Kidney capillary endothelial cell (primary cell): ENCODE results near the gene MALAT1.

Experiments
- DNase-seq: peaks from one replicate; pipeline ENCODE4 v3.0.0-alpha.2; 2018; ENCODE audit warnings: low spot score

MALAT1 gene

GRCh38 chr11:65479184-65480145 lies 19.4 kb upstream of the MALAT1 start:
- DNase-seq = peak; percentile 45

DNA sequence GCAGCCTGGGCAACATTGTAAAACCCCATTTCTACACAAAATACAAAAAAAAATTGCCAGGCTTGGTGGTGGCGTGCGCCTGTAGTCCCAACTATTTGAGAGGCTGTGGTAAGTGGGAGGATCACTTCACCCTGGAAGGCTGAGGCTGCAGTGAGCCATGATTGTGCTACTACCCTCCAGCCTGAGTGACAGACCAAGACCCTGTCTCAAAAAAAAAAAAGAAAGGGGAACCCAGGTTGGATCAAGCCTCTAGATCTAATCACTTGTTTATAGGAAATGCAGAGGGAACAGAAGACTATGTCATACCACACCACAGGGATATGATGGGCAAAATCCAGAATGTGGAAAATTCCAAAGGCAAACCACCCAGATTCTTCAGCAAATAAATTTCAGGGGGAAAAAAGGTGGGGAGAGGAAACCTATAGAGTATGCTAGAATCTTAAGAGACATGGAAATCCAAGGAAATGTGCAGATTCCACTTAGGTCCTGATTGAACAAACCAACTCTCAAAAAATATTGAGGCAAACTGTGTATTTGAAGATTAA lies 16.5 kb upstream of the MALAT1 start:
- no peak for DNase-seq

DNA sequence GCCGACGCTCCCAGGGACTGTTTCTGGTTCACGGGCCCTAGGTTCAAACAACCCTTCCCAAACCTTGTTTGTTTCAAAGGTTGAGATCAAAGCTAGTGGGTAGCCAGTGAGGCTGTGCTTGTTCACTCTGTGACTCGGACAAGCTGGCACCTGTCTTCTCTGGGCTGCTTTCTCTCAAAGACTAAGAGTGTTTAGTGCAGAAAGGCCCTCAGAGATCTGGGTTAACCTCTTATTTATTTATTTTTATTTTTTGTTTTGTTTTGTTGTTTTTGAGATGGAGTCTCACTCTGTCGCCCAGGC lies 13.0 kb upstream of the MALAT1 start:
- DNase-seq = no peak

DNA sequence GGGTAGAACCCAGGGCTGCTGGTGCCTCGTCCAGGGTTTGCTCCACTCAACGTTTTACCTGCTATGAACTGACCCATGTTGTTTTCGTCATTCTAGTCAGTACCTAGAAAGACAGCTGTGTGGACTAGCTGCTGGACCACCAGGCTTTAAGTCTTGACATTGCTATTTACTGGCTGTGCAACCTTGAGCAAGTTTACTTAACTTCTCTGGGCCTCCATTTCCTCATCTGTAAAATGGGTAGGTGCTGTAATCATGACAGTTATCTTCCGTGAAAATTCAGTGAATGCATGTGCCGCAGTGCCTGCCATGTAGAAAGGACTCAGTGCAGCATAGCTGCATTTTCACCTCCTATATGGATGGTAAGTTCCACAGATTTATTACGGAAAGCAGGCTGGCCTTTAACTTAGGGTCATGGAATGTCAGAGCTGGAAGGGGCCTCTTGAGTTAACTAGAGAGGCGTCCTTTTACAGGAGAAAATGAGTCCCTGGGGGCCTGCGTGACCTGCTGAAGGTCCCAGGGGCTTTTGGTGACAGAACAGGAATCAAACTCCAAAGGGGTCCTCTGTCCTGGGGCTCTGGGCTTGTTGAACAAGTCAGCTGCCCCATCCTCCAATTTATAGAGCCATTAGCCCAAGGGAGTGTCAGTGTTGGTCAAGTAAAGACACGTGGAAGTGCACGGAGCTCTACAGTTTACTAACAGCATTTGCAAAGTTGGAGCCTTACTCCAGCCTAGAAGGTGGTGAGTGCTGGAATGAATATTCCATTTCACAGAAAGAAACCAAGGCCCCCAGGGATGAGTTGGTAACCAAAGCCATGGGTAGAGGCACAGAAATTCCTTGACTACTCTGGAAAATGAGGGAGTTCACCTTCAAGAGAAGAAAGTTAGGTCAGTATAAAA lies 12.0 kb upstream of the MALAT1 start:
- DNase-seq = no peak

DNA sequence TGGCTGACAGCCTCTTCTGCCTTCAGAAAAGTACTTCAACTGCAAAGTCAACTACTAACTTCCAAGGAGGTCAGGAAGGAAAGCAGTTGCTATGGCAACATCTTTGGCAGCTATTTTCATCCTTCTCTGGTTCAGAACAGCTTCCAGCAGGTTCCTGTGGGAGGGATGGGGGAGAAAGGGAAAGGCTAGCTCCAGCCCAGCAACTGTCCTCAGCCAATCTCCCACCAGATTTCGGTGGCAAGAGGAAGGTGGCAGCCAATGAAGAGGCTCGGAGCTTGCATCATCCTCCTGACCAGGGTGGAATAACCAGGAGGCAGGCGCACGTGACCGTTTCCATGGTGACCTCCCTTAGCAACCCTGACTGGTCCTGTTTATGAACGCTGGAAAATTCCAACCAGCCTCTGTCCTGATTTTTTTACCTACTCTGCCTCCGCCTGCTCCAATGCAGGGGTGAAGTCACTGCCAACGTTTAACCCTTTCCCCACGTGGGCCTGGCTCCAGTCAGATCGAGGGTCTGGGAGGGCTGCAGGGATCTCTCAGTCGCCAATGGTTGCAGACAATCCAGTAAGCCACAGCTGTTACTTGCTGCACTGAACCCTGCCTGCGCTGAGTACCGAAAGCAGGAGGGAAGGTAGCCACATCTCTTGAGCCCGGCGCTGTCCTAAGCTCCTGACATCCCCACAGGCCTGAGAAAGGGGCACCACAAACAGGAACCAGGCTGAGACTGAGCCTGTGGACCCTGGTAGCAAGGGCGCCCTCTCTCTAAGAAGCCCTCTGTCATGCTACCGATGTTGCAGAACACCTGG lies 11.2 kb upstream of the MALAT1 start:
- peak; percentile 100 for DNase-seq

- no peak for DNase-seq
Observed at GRCh38 chr11:65488273-65489034, 10.4 kb upstream of the MALAT1 start.

GRCh38 chr11:65489035-65489705 lies 9.7 kb upstream of the MALAT1 start:
- peak; percentile 53 for DNase-seq

GRCh38 chr11:65489706-65490320 lies 9.0 kb upstream of the MALAT1 start:
- DNase-seq = no peak

DNA sequence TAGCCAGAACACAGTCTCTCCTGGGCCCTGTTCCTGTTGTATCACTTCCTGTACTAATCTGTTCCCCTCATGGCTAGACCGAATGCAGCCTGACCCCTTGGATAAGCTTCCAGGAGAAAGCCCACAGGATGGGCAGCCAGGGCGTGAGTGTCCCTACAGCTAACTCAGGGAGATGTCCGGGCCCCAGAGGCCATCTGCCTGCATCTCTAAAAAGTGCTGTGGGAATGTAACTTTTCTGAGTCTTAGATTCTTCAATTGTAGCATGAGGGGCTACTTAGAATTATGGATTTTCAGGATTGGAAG lies 7.7 kb upstream of the MALAT1 start:
- peak; percentile 73 for DNase-seq

GRCh38 chr11:65491614-65492386 lies 7.0 kb upstream of the MALAT1 start:
- DNase-seq = peak; percentile 84

- DNase-seq = no peak
Observed at GRCh38 chr11:65492387-65492636, 6.5 kb upstream of the MALAT1 start.

DNA sequence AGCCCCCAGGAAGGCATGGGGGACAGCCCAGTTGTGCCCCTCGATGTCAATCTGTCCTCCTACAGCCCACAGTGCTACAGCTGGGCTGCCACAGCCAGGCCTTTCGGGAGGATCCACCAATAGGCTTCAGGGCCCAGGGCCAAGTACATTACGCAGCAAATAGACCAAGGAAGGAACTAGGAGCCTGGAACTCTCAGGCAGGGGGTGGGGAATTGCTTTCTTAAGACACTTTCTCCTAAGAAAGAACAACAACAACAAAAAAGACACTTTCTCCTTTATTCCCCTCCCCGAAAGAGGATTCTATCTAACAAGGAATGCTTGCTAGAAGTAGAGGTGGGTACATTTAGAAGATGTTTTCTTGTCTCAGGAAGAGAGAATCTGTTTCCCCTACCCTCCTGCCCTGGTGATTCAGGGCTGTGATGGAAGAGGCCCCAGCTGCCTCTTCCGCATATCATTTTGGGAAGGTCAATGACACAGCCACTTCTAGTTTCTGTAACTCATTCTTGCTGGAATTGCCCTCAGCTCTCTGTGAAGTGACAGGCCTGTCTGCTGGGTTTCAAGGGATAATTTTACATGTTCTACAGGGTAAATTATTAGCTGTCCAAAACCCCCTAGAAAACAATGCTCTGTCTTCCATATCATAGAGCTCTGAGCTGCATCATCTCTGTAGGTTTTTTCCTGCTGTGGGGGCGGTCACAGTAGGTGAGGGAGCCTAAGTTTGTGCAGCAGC lies 6.0 kb upstream of the MALAT1 start:
- DNase-seq = peak; percentile 77

- DNase-seq = peak; percentile 79
Observed at GRCh38 chr11:65493367-65494176, 5.3 kb upstream of the MALAT1 start.

DNA sequence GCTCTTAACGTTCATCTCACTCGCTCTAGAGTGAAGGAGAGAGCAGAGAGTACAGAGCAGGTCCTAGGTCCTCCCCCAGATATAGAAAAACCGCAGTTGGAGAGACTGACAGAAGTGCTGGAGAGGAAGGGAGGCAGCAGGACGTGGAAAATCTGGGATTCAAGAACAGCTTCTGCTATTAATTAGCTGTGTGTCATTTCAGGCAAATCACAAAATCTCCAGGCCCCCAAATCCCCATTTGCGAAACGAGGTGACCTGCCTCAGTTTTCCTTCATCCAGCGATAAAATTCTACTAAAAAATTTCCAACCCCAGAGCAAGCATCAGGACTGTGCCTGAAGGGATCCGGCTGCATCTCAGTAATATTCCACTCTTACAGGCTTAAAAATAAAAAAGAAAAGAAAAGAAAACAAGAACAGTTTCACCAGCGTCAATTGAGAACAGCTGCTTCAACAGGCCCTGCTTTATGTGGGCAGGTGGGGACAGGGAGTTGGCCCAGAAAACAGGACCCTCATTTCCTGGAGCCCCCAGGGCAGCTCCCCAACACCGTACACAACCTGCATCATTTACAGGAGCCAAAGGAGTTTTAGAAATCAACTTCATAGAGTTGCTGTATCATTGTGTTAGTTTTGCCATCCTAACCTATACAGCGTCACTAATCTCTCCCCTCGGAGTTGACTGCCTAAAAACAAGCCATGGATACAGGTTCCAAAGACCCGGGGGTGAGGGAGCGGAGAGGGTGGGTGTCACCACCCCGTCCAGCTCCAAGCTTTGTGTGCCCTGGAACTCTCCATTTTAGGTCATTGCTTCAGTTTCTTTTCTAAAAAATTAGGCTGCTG lies 2.3 kb upstream of the MALAT1 start:
- no peak for DNase-seq

GRCh38 chr11:65497141-65498041 lies 1.5 kb upstream of the MALAT1 start:
- DNase-seq = peak; percentile 100

GRCh38 chr11:65498042-65498726 lies 661 bp upstream of the MALAT1 start:
- peak; percentile 60 for DNase-seq
